ENCODE measurements around the gene ZNF275.
"Not testable (repeated sequence)": the region's sequence is repeated elsewhere in the genome, so short reads cannot be mapped to it uniquely, and the experiment has no call there.

Gene ZNF275

DNA sequence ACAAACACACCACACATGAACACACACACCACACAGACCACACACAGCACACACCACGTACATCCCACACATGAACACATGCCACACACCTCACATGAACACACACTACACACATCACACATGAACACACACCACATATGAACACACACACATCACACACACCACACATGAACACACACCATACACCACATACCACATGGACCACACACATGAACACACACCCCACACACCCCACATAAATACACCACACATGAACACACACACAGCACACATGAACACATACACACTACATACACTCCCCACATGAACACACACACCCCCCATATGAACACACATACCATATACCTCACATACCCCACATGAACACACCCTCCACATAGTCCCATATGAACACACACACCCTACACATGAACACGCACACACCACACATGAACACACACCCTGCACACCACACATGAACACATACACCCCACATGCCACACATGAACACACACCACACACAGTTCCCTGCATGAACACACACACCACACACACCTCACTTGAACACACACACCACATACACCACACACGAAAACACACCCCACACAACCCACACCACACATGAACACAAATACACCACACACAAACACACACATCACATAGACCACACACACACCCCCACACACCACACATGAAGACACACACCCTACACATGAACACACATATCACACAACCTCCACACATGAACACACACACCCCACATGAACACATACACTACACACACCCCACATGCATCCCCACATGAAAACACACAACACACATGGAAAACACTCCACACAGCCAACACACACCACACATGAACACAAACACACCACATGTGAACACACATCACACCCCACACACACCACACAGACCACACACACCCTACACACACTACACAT lies 48.9 kb downstream of the ZNF275 start:
- no peak for TF ChIP-seq CTCF (IDR thresholded peaks at IDR 0.05; ENCODE audit: low read depth, low read length)
- no peak for DNase-seq (ENCODE audit: extremely low read depth, low read depth)

- no peak for TF ChIP-seq CTCF (IDR thresholded peaks at IDR 0.05; ENCODE audit: low read depth, low read length)
- DNase-seq (ENCODE audit: extremely low read depth, low read depth): no peak
Observed at GRCh38 chrX:153384390-153384789, 50.4 kb downstream of the ZNF275 start.

GRCh38 chrX:153384973-153385372 lies 51.0 kb downstream of the ZNF275 start:
- DNase-seq (ENCODE audit: extremely low read depth, low read depth): not testable (repeated sequence)

GRCh38 chrX:153386097-153386496 lies 52.1 kb downstream of the ZNF275 start:
- TF ChIP-seq CTCF (IDR thresholded peaks at IDR 0.05; ENCODE audit: low read depth, low read length): no peak
- no peak for DNase-seq (ENCODE audit: extremely low read depth, low read depth)

- no peak for TF ChIP-seq CTCF (IDR thresholded peaks at IDR 0.05; ENCODE audit: low read depth, low read length)
- no peak for DNase-seq (ENCODE audit: extremely low read depth, low read depth)
Observed at GRCh38 chrX:153387345-153387744, 53.4 kb downstream of the ZNF275 start.

DNA sequence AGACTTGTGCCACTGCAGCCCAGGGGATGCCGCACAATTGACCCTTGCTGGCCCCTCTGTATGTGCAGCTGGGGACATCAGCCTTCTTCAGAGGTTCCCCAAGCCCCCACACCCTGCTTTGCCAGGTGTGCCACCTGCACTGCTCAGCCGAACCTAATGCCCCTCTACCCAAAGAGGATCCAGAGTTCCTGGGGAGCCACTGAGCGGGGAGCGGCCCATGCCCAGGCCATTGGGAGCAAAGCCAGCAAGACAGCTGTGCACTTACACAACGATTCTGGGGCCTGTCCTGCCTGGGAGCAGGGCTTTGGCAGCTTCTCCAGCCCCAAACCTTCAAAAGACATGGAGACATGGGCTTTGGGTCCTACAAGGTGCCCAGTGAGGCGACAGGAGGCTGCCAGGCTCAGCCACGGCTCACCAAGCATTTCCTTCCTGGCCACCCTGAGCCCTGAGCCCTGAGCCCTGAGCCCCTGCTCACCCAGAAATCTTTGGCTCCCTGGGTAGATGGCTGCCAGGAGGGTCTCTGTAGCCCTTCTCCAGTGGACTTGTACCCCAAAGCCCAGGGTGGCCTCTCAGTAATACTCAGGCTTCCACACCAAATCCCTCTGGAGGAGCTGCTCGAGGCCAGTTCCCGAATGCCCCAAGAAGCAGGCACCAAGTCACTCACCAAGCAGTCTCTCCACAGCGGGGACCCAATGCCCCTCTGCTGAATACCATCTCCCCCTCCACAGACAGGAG lies 54.2 kb downstream of the ZNF275 start:
- no peak for DNase-seq (ENCODE audit: extremely low read depth, low read depth)
- TF ChIP-seq CTCF (IDR thresholded peaks at IDR 0.05; ENCODE audit: low read depth, low read length): no peak

DNA sequence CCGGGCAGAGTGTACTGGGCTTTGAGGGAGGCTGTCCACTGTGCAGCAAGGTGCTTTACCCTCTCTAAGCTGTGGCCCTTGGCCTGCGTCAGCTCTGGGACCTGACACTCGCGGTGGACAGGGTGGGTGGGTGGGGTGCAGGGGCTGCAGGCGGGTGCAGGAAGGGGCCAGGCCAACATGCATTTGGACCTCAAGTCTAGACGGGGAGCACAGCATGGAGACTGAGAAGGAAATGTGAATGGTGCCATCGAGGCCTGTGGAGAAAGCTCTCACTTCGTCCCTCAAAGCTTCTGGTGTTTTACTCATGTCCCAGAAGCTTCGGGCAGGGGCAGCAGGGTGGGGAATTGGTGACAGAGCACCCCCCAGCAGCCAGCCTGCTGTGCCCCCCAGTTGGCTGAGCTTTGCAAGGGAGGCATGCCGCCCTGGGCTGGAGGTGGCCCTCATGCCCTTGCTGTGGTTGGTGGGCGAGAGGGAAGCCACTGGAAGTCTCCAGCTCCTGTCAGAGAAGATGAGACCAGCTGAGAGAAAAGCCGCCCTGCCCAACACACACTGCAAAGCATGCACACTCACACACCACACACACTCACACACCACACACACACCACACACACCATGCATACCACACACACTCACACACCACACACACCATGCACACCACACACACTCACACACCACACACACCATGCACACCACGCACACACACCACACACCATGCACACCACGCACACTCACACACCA lies 54.9 kb downstream of the ZNF275 start:
- no peak for TF ChIP-seq CTCF (IDR thresholded peaks at IDR 0.05; ENCODE audit: low read depth, low read length)

GRCh38 chrX:153389460-153389768 lies 55.5 kb downstream of the ZNF275 start:
- DNase-seq (ENCODE audit: extremely low read depth, low read depth): not testable (repeated sequence)

More for the DNA sequence above, 54.9 kb downstream of the ZNF275 start:
- no peak for DNase-seq (ENCODE audit: extremely low read depth, low read depth)

Measured in AG09319 (cell line).